GM18870 (cell line): ENCODE data around the gene ACTR3C.
"Not testable (repeated sequence)": the region's sequence is repeated elsewhere in the genome, so short reads cannot be mapped to it uniquely, and the experiment has no call there.

Experiments
- ATAC-seq: cut with Tn5 transposase; IDR thresholded peaks from one replicate; pipeline ENCODE4 v1.9.1; 2021; ENCODE audit warnings: moderate library complexity; ENCODE audit not compliant: unreplicated experiment

Gene ACTR3C

GRCh38 chr7:150337179-150337578 lies 13.8 kb upstream of the ACTR3C start:
- no peak for ATAC-seq

GRCh38 chr7:150336746-150337145 lies 13.4 kb upstream of the ACTR3C start:
- ATAC-seq = no peak

GRCh38 chr7:150335774-150336112 lies 12.4 kb upstream of the ACTR3C start:
- ATAC-seq = no peak

- ATAC-seq = no peak
Measured at GRCh38 chr7:150335108-150335773, 11.9 kb upstream of the ACTR3C start.

- no peak for ATAC-seq
Measured at GRCh38 chr7:150334108-150334507, 10.8 kb upstream of the ACTR3C start.

GRCh38 chr7:150333659-150334058 lies 10.3 kb upstream of the ACTR3C start:
- no peak for ATAC-seq

- no peak for ATAC-seq
Measured at GRCh38 chr7:150332852-150333635, 9.7 kb upstream of the ACTR3C start.

- no peak for ATAC-seq
Measured at GRCh38 chr7:150330211-150330885, 7.0 kb upstream of the ACTR3C start.

- ATAC-seq = no peak
Measured at GRCh38 chr7:150329331-150330120, 6.2 kb upstream of the ACTR3C start.

GRCh38 chr7:150327308-150327707 lies 4.0 kb upstream of the ACTR3C start:
- no peak for ATAC-seq

- no peak for ATAC-seq
Measured at GRCh38 chr7:150326657-150327268, 3.4 kb upstream of the ACTR3C start.

- ATAC-seq = no peak
Measured at GRCh38 chr7:150325901-150326300, 2.6 kb upstream of the ACTR3C start.

GRCh38 chr7:150325110-150325611 lies 1.8 kb upstream of the ACTR3C start:
- ATAC-seq = no peak

GRCh38 chr7:150324373-150324961 lies 1.1 kb upstream of the ACTR3C start:
- ATAC-seq = no peak

- peak; percentile 9 for ATAC-seq
Measured at GRCh38 chr7:150323682-150324372, 482 bp upstream of the ACTR3C start.

- ATAC-seq = no peak
Measured at GRCh38 chr7:150322114-150322832, 1.1 kb downstream of the ACTR3C start.

- no peak for ATAC-seq
Measured at GRCh38 chr7:150321788-150322113, 1.6 kb downstream of the ACTR3C start.

GRCh38 chr7:150317748-150318444 lies 5.4 kb downstream of the ACTR3C start:
- no peak for ATAC-seq

GRCh38 chr7:150316987-150317386 lies 6.4 kb downstream of the ACTR3C start:
- ATAC-seq = not testable (repeated sequence)
